ENCODE results near the gene RGS3. TPM values are rescaled to one million over a fixed set of nuclear protein-coding genes. Genes with fewer than 3 reads are reported as not detected.
"Not testable (repeated sequence)": the region's sequence is repeated elsewhere in the genome, so short reads cannot be mapped to it uniquely, and the experiment has no call there.

RGS3 gene
- total and polyA plus RNA-seq, 12 donors = 65.4 to 201 (median 132) TPM

- TF ChIP-seq, protein P1, sequence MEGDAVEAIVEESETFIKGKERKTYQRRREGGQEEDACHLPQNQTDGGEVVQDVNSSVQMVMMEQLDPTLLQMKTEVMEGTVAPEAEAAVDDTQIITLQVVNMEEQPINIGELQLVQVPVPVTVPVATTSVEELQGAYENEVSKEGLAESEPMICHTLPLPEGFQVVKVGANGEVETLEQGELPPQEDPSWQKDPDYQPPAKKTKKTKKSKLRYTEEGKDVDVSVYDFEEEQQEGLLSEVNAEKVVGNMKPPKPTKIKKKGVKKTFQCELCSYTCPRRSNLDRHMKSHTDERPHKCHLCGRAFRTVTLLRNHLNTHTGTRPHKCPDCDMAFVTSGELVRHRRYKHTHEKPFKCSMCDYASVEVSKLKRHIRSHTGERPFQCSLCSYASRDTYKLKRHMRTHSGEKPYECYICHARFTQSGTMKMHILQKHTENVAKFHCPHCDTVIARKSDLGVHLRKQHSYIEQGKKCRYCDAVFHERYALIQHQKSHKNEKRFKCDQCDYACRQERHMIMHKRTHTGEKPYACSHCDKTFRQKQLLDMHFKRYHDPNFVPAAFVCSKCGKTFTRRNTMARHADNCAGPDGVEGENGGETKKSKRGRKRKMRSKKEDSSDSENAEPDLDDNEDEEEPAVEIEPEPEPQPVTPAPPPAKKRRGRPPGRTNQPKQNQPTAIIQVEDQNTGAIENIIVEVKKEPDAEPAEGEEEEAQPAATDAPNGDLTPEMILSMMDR (IDR thresholded peaks at IDR 0.05) = no peak
- H3K9me3 ChIP-seq = no peaks in the 10 kb centered on the region
- no peaks in the 10 kb centered on the region for H3K27me3 ChIP-seq
- H3K4me1 ChIP-seq = peaks cover 3 to 23% (median 20%) of the 10 kb centered on the region in 9 donors
- ATAC-seq = no peak
- H3K4me3 ChIP-seq = no peak overlapping the region
- intact Hi-C loops (cut with DNase I) = no loop called here
- no peaks in the 10 kb centered on the region for H3K36me3 ChIP-seq
- 90 to 92% methylated on average over 4 of the region's 4 CpGs for WGBS, 2 donors
- no peak overlapping the region for H3K27ac ChIP-seq
- no peak for DNase-seq
These were observed 175.4 kb downstream of the RGS3 start for GRCh38 chr9:113638897-113639296.

- H3K27ac ChIP-seq; intact Hi-C loops (cut with DNase I); H3K4me3 ChIP-seq; H3K27me3 ChIP-seq; ATAC-seq; DNase-seq; H3K36me3 ChIP-seq; H3K9me3 ChIP-seq: not testable (repeated sequence)
- WGBS, 2 donors = 93 to 97% methylated on average over 15 of the region's 15 CpGs
- peaks cover 0 to 17% (median 14%) of the 10 kb centered on the region in 9 donors for H3K4me1 ChIP-seq
These were observed 176.0 kb downstream of the RGS3 start for GRCh38 chr9:113639411-113639970.

DNA sequence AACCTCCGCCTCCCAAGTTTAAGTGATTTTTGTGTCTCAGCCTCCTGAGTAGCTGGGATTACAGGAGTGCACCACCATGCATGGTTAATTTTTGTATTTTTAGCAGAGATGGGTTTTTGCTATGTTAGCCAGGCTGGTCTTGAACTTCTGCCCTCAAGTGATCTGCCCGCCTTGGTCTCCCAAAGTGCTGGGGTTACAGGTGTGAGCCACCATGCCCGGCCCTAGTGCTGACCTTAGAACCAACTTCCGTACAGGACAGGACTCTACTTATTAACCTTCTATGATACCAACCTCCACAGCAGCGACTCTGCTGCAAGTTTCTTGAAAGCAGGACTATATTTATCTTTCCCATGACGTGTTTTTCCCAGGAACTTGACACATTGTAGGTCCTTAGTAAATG lies 176.9 kb downstream of the RGS3 start:
- no peak for ATAC-seq
- Histone ChIP-seq H3K27ac (no peak overlapping the region), H3K4me1 (peaks cover 0 to 8% (median 5%) of the 10 kb centered on the region in 9 donors), H3K27me3 (no peaks in the 10 kb centered on the region), H3K4me3 (no peak overlapping the region), H3K36me3 (no peaks in the 10 kb centered on the region), H3K9me3 (no peaks in the 10 kb centered on the region)
- 81 to 91% methylated on average over 6 of the region's 6 CpGs for WGBS, 2 donors
- intact Hi-C loops (cut with DNase I) = no loop called here
- DNase-seq = no peak
- TF ChIP-seq, protein P1 (IDR thresholded peaks at IDR 0.05) = no peak

DNA sequence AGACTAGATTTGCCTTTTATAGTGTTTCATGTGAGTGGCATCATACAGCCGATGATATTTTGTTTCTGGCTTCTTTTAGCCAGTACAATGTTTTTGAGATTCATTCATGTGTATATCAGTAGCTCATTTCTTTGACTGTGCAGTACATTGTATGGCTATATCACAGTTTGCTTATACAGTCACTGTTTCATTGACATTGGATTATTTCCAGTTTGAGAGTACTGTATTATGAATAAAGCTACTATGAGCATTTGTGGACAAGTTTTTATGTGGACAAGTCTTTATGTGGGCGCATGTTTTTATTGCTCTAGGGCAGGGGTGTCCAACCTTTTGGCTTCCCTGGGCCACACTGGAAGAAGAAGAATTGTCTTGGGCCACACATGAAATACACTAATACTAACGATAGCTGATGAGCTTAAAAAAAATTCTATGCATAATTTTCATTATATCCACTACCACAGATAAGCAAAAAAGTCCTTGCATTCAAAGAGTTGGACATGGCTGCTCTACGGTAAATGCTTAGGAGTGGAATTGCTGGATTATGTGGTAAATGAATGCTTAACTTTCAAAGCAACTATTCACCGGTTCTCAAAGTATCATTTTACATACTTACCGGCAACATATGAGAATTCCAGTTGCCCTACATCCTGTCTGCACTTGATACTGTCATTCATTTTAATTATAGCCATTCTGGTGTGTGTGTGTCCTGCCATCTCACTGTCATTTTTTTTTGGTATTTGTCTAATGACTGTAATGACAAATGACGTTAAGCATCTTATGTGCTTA lies 177.8 kb downstream of the RGS3 start:
- WGBS, 2 donors = 82 to 84% methylated on average over 7 of the region's 7 CpGs
- no peaks in the 10 kb centered on the region for H3K27me3 ChIP-seq
- ATAC-seq = no peak
- H3K4me1 ChIP-seq = no peaks in the 10 kb centered on the region
- H3K4me3 ChIP-seq = no peak overlapping the region
- TF ChIP-seq, protein P1 (IDR thresholded peaks at IDR 0.05) = no peak
- intact Hi-C loops (cut with DNase I) = no loop called here
- H3K9me3 ChIP-seq = no peaks in the 10 kb centered on the region
- no peaks in the 10 kb centered on the region for H3K36me3 ChIP-seq
- no peak for DNase-seq
- no peak overlapping the region for H3K27ac ChIP-seq

DNA sequence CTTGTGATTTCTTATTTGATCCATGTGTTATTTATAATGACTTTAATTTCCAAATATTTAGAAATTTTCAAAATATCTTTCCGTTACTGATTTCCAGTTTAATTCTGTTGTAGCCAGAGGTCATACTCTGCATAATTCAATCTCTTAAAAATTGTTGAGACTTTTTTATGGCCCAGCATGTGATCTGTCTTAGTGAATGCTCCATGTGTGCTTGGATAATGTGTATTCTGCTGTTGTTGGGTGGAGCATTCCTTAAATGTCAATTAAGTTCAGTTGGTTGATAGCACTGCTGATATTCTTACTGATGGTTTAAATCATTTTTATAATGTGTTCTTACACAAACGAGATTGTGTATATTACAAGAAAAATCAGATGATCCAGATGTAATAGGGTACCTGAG lies 180.8 kb downstream of the RGS3 start:
- no peak for DNase-seq
- H3K4me3 ChIP-seq = no peak overlapping the region
- ATAC-seq = no peak
- 87 to 89% methylated on average over 2 of the region's 2 CpGs for WGBS, 2 donors
- H3K9me3 ChIP-seq = no peaks in the 10 kb centered on the region
- TF ChIP-seq, protein P1 (IDR thresholded peaks at IDR 0.05) = no peak
- H3K36me3 ChIP-seq = no peaks in the 10 kb centered on the region
- peaks cover 2 to 22% (median 14%) of the 10 kb centered on the region in 9 donors for H3K4me1 ChIP-seq
- H3K27ac ChIP-seq = no peak overlapping the region
- no peaks in the 10 kb centered on the region for H3K27me3 ChIP-seq
- intact Hi-C loops (cut with DNase I) = no loop called here
